Smooth muscle cell (in vitro differentiated cells): ENCODE measurements around the gene EXOC3. TPM values are rescaled to one million over a fixed set of nuclear protein-coding genes. Genes with fewer than 3 reads are reported as not detected.

Source experiments
- DNase-seq: peaks from one replicate; lab custom pipeline; 2025; ENCODE audit not compliant: unreplicated experiment; lab: John Stamatoyannopoulos, UW
- H2AFZ ChIP-seq: fragments of 200-600 bp; sonication (generic); 2 replicates; pipeline ENCODE4 v1.6.0; 2016; ENCODE audit warnings: antibody characterized with exemption, low read depth, mild to moderate bottlenecking
- H3F3A ChIP-seq: fragments of 200-600 bp; sonication (generic); 2 replicates; pipeline ENCODE4 v1.6.0; 2017; ENCODE audit warnings: antibody characterized with exemption, low read depth
- H3K27ac ChIP-seq: fragments of 200-600 bp; sonication (generic); 2 replicates; pipeline ENCODE4 v1.5.1; 2016; ENCODE audit warnings: low read depth, mild to moderate bottlenecking
- H3K27me3 ChIP-seq: fragments of 200-600 bp; sonication (generic); 2 replicates; pipeline ENCODE4 v1.6.1; 2016; ENCODE audit warnings: low read depth, mild to moderate bottlenecking
- H3K36me3 ChIP-seq: fragments of 200-600 bp; sonication (generic); 2 replicates; pipeline ENCODE4 v1.5.1; 2016; ENCODE audit warnings: low read depth
- H3K4me1 ChIP-seq: fragments of 200-600 bp; sonication (generic); 2 replicates; pipeline ENCODE4 v1.5.1; 2016; ENCODE audit warnings: low read depth
- H3K4me2 ChIP-seq: fragments of 200-600 bp; sonication (generic); 2 replicates; pipeline ENCODE4 v1.6.0; 2016; ENCODE audit warnings: mild to moderate bottlenecking
- H3K4me3 ChIP-seq: fragments of 200-600 bp; sonication (generic); 2 replicates; pipeline ENCODE4 v1.5.1; 2016; ENCODE audit warnings: mild to moderate bottlenecking
- H3K79me2 ChIP-seq: fragments of 200-600 bp; sonication (generic); 2 replicates; pipeline ENCODE4 v1.6.0; 2016; ENCODE audit warnings: low read depth, mild to moderate bottlenecking
- H3K9ac ChIP-seq: fragments of 200-600 bp; sonication (generic); 2 replicates; pipeline ENCODE4 v1.6.0; 2016; ENCODE audit warnings: low read depth
- H3K9me3 ChIP-seq: fragments of 200-600 bp; sonication (generic); replicated peaks from 2 replicates; pipeline ENCODE4 v1.5.1; 2016; ENCODE audit warnings: low read depth
- H4K20me1 ChIP-seq: fragments of 200-600 bp; sonication (generic); 2 replicates; pipeline ENCODE4 v1.6.0; 2016; ENCODE audit warnings: low read depth
- WGBS: methylation state at CpG from one replicate; pipeline ENCODE4 v1.1.7; 2016; ENCODE audit warnings: low lambda C conversion rate; 5-methylcytosine and 5-hydroxymethylcytosine counted together
- polyA plus RNA-seq: library from polyadenylated mRNA; unstranded; fragments of >200 nt; fragmentation: Nextera tagmentation; extraction: Ambion mirVana; gene quantifications from 2 replicates; pipeline ENCODE4 v1.2.1, GENCODE V29; 2016
- total RNA-seq: library from RNA; depleted of rRNA; stranded (reverse); fragments of >200 nt; gene quantifications from 2 replicates; pipeline ENCODE4 v1.2.3, GENCODE V29; 2014
- TF ChIP-seq, protein P1 (sequence below): fragments of 200-600 bp; sonication (generic); IDR thresholded peaks from 2 replicates; pipeline ENCODE4 v1.5.1; 2017; ENCODE audit warnings: borderline replicate concordance, mild to moderate bottlenecking, antibody characterized with exemption; ENCODE audit not compliant: insufficient read depth, poor library complexity, severe bottlenecking

EXOC3 gene
- total and polyA plus RNA-seq, 2 experiments from 2014 or later, result 23.6 to 30.5 TPM

DNA sequence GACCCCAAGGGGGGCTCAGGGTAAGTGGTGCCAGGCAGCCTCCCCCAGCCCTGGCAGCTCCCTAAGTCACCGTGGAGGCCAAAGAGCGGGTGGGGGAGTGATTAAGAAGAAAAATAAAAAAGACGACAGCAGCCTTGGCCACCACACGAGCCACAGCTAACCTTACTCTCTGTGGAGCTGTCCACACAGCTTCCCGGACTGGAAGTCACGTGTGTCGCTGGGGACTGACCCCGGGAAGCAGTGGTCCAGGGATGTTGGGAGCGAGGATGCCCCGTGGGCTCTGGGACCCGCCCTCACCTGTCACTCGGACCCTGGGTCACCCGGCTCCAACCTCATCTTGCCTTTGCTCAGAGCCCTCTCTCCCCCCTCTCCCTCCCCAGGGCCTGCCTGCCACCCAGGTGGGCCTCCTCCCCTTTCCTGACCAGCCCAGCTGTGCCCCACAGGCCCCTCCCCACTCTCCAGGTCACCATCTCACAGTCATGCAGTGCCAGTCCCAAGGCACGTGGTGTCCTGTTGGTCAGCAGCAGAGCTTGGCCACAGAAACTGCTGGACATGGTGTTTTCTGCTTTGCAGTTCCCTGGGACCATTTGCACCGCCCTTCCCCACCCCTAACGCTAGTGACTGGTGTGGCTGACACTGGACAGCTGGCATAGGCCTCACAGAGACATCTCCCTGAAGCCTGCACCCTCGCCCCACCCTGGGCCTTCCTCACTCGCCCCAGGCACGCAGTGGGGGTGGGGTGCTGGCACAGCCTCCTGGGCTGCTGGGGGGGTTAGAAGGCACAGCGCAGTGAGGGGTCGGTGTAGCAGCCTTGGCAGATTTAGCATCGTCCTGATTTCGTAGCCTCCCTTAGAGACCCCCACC is 9.8 kb upstream of the EXOC3 start:
- 90% methylated on average over 22 of the region's 23 CpGs for WGBS
- no peaks in the 10 kb centered on the region for H3K36me3 ChIP-seq
- no peak overlapping the region for H3K27ac ChIP-seq

DNA sequence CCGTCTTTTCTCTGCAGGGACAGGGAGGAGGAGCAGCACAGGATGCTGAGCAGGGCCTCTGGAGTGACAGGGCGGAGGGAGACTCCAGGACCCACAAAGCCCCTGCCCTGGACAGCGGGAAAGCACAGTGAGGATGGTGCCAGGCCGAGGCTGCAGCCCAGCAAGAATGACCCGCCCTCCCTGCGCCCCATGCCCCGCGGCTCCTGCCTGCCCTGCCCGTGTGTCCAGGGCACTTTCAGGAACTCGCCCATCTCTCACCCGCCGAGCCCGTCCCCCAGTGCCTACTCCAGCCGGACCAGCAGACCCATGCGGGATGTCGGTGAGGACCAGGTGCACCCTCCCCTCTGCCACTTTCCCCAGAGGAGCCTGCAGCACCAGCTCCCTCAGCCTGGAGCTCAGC is 9.1 kb upstream of the EXOC3 start:
- no peaks in the 10 kb centered on the region for H3K4me1 ChIP-seq
- H3K79me2 ChIP-seq, result no peaks in the 10 kb centered on the region
- H4K20me1 ChIP-seq, result no peaks in the 10 kb centered on the region
- H3K9ac ChIP-seq, result no peak overlapping the region
- H3F3A ChIP-seq, result no peaks in the 10 kb centered on the region
- WGBS, result 92% methylated on average over 16 of the region's 16 CpGs
- TF ChIP-seq, protein P1, sequence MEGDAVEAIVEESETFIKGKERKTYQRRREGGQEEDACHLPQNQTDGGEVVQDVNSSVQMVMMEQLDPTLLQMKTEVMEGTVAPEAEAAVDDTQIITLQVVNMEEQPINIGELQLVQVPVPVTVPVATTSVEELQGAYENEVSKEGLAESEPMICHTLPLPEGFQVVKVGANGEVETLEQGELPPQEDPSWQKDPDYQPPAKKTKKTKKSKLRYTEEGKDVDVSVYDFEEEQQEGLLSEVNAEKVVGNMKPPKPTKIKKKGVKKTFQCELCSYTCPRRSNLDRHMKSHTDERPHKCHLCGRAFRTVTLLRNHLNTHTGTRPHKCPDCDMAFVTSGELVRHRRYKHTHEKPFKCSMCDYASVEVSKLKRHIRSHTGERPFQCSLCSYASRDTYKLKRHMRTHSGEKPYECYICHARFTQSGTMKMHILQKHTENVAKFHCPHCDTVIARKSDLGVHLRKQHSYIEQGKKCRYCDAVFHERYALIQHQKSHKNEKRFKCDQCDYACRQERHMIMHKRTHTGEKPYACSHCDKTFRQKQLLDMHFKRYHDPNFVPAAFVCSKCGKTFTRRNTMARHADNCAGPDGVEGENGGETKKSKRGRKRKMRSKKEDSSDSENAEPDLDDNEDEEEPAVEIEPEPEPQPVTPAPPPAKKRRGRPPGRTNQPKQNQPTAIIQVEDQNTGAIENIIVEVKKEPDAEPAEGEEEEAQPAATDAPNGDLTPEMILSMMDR, result no peak
- no peak overlapping the region for H3K4me3 ChIP-seq
- H3K27ac ChIP-seq, result no peak overlapping the region
- no peak for DNase-seq
- no peak overlapping the region for H3K4me2 ChIP-seq
- no peaks in the 10 kb centered on the region for H3K36me3 ChIP-seq
- H2AFZ ChIP-seq, result no peak overlapping the region
- no peaks in the 10 kb centered on the region for H3K9me3 ChIP-seq
- no peaks in the 10 kb centered on the region for H3K27me3 ChIP-seq

More for the DNA sequence above, 9.8 kb upstream of the EXOC3 start:
- Histone ChIP-seq H3K9ac (no peak overlapping the region), H2AFZ (no peak overlapping the region), H3K79me2 (no peaks in the 10 kb centered on the region), H3K4me1 (no peaks in the 10 kb centered on the region), H3K4me2 (no peak overlapping the region), H3K4me3 (no peak overlapping the region), H3K27me3 (no peaks in the 10 kb centered on the region), H4K20me1 (no peaks in the 10 kb centered on the region), H3F3A (no peaks in the 10 kb centered on the region), H3K9me3 (no peaks in the 10 kb centered on the region)
- TF ChIP-seq, protein P1, result no peak
- no peak for DNase-seq

DNA sequence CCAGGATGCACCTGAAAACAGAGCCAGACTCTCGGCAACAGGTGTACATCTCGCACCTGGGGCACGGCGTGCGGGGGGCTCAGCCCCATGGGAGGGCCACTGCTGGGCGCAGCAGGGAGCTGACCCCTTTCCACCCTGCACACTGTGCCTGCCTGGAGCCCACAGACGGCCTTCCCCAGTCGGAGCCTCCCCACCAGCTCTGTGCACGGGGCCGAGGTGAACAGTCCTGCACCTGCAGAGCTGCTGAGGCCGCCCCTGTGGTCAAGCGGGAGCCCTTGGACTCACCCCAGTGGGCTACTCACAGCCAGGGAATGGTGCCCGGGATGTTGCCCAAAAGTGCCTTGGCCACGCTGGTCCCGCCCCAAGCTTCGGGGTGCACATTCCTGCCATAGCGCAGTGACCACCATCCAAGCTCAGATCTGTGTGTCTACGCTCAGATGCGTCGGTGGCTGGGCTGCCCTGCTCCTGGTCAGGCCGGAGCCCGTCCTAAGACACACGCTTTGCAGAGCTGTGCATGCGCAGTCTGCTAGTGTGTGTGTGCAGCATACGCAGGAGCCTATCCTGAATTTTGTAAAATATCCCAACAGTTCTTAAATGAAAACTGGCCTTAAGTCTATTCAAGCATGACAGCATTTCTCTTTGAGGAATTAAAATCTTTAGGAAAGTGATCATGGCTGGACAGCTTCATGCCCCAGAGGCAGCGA is 8.4 kb upstream of the EXOC3 start:
- H3K4me2 ChIP-seq, result no peak overlapping the region
- H3K79me2 ChIP-seq, result no peaks in the 10 kb centered on the region
- 94% methylated on average over 26 of the region's 26 CpGs for WGBS
- no peaks in the 10 kb centered on the region for H3K4me1 ChIP-seq
- no peaks in the 10 kb centered on the region for H3F3A ChIP-seq
- no peak overlapping the region for H3K9ac ChIP-seq
- no peak overlapping the region for H2AFZ ChIP-seq
- H3K27ac ChIP-seq, result no peak overlapping the region
- no peaks in the 10 kb centered on the region for H4K20me1 ChIP-seq
- H3K27me3 ChIP-seq, result no peaks in the 10 kb centered on the region
- no peaks in the 10 kb centered on the region for H3K9me3 ChIP-seq
- no peaks in the 10 kb centered on the region for H3K36me3 ChIP-seq
- TF ChIP-seq, protein P1, result no peak
- no peak overlapping the region for H3K4me3 ChIP-seq
- no peak for DNase-seq
